B cell (primary cell): ENCODE data around the gene LCN2. TPM values are rescaled to one million over a fixed set of nuclear protein-coding genes. Genes with fewer than 3 reads are reported as not detected.

ENCODE experiments used
- ATAC-seq: fragments of 200-7000 bp; cut with Tn5 transposase; one replicate; pipeline ENCODE4 v1.10.0; 2021; ENCODE audit warnings: low read depth, mild to moderate bottlenecking, moderate number of reproducible peaks, moderate library complexity
- CTCF ChIA-PET: fragments of 350-600 bp; sonication (Branson Sonifier 250); formaldehyde crosslinking; loops from one replicate; lab custom pipeline; 2021; ENCODE audit warnings: antibody characterized with exemption, inconsistent platforms; lab: Charles Lee
- POLR2A ChIA-PET: fragments of 350-600 bp; sonication (Branson Sonifier 250); formaldehyde crosslinking; loops from one replicate; lab custom pipeline; 2021; ENCODE audit warnings: antibody characterized with exemption; lab: Charles Lee
- DNase-seq: peaks from one replicate; pipeline ENCODE4 v3.0.0; 2013
- H2AFZ ChIP-seq: 2 replicates; pipeline ENCODE4 v1.6.1; 2012; ENCODE audit warnings: mild to moderate bottlenecking, low read depth, low read length; ENCODE audit not compliant: insufficient read depth, poor library complexity, severe bottlenecking
- H3K27ac ChIP-seq, 2 donors: 1 replicate in 1 of 2; 2 replicates in 1 of 2; pipeline ENCODE4 v1.5.1; 2012 to 2013; ENCODE audit warnings: low read length in 2 of 2, mild to moderate bottlenecking in 2 of 2, moderate library complexity in 1 of 2
- H3K27me3 ChIP-seq, 4 experiments: fragments of 200-600 bp in 1 of 4; sonication (generic) in 1 of 4; replicated peaks in 1 of 4; 1 replicate in 2 of 4; 2 replicates in 2 of 4; pipeline versions ENCODE4 v1.6.1 to v1.7.0; 2013 to 2016; ENCODE audit warnings: low read length in 3 of 4, mild to moderate bottlenecking in 2 of 4, mixed read lengths in 1 of 4, moderate library complexity in 1 of 4; ENCODE audit not compliant: insufficient read depth in 4 of 4, control insufficient read depth in 3 of 4; ENCODE audit errors: control extremely low read depth in 1 of 4
- H3K36me3 ChIP-seq, 2 experiments: replicated peaks in 1 of 2; 1 replicate in 1 of 2; 2 replicates in 1 of 2; pipeline versions ENCODE4 v1.6.1 to v1.7.1; 2013; ENCODE audit warnings: low read length in 1 of 2; ENCODE audit not compliant: insufficient read depth in 2 of 2, control insufficient read depth in 1 of 2; ENCODE audit errors: control extremely low read depth in 1 of 2, extremely low read depth in 1 of 2
- H3K4me1 ChIP-seq, 2 donors: fragments of 200-600 bp in 1 of 2; sonication (generic) in 1 of 2; 1 replicate in 1 of 2; 2 replicates in 1 of 2; pipeline versions ENCODE4 v1.5.1 to v1.6.1; 2013 to 2017; ENCODE audit warnings: low read length in 2 of 2; ENCODE audit not compliant: control insufficient read depth in 2 of 2, insufficient read depth in 2 of 2
- H3K4me2 ChIP-seq: replicated peaks from 2 replicates; pipeline ENCODE3; 2012; ENCODE audit warnings: mild to moderate bottlenecking, low read depth, low read length; ENCODE audit not compliant: poor library complexity, severe bottlenecking
- H3K4me3 ChIP-seq, 5 experiments: fragments of 200-600 bp in 1 of 5; sonication (generic) in 1 of 5; 1 replicate in 3 of 5; 2 replicates in 2 of 5; pipeline versions ENCODE4 v1.5.1 to v1.7.0; 2011 to 2016; ENCODE audit warnings: low read length in 4 of 5, mild to moderate bottlenecking in 4 of 5, low read depth in 2 of 5, control low read depth in 1 of 5, moderate library complexity in 1 of 5; ENCODE audit not compliant: insufficient read depth in 1 of 5; ENCODE audit errors: control extremely low read depth in 1 of 5, extremely low read depth in 1 of 5
- H3K79me2 ChIP-seq: fragments of 200-600 bp; sonication (generic); one replicate; pipeline ENCODE4 v1.6.0; 2016; ENCODE audit warnings: low read length; ENCODE audit not compliant: control insufficient read depth, insufficient read depth
- H3K9ac ChIP-seq: fragments of 200-600 bp; sonication (generic); 2 replicates; pipeline ENCODE4 v1.6.1; 2017; ENCODE audit warnings: mild to moderate bottlenecking, low read length, moderate library complexity
- H3K9me3 ChIP-seq, 3 donors: one replicate each; pipeline versions ENCODE4 v1.6.1 to v1.7.1; 2013; ENCODE audit warnings: low read length in 2 of 3; ENCODE audit not compliant: control insufficient read depth in 2 of 3, insufficient read depth in 1 of 3; ENCODE audit errors: control extremely low read depth in 1 of 3
- H4K20me1 ChIP-seq: 2 replicates; pipeline ENCODE4 v1.6.0; 2012; ENCODE audit warnings: mild to moderate bottlenecking, low read length; ENCODE audit not compliant: insufficient read depth, control insufficient read depth, poor library complexity, severe bottlenecking
- H3K27ac Mint-ChIP-seq: one replicate; pipeline ENCODE4 v1.8.0; 2021; ENCODE audit warnings: mixed read lengths
- H3K27me3 Mint-ChIP-seq: one replicate; pipeline ENCODE4 v1.8.0; 2021; ENCODE audit warnings: mixed read lengths
- H3K4me1 Mint-ChIP-seq: one replicate; pipeline ENCODE4 v1.8.0; 2021; ENCODE audit warnings: mixed read lengths
- H3K4me3 Mint-ChIP-seq: one replicate; pipeline ENCODE4 v1.8.0; 2021; ENCODE audit warnings: mixed read lengths
- H3K9me3 Mint-ChIP-seq: one replicate; pipeline ENCODE4 v1.8.0; 2022; ENCODE audit warnings: mixed read lengths; ENCODE audit not compliant: insufficient read depth
- CTCF ChIP-seq: fragments of 200-600 bp; IDR thresholded peaks from one replicate; pipeline ENCODE4 v1.8.0; 2022; ENCODE audit warnings: antibody characterized with exemption, mild to moderate bottlenecking
- EZH2 ChIP-seq: IDR thresholded peaks from 2 replicates; pipeline ENCODE4 v1.6.1; 2012; ENCODE audit warnings: borderline replicate concordance, low read depth, mild to moderate bottlenecking, moderate library complexity, low read length; ENCODE audit not compliant: insufficient read depth, poor library complexity, severe bottlenecking
- WGBS: methylation state at CpG from one replicate; pipeline ENCODE4 v1.1.5; 2013; ENCODE audit warnings: missing lambda C conversion rate; ENCODE audit not compliant: insufficient coverage; 5-methylcytosine and 5-hydroxymethylcytosine counted together
- intact Hi-C: fragments of 100-400 bp; cut with micrococcal nuclease; formaldehyde crosslinking; loops from one replicate; pipeline ENCODE4 v1.10.0; 2022
- polyA plus RNA-seq: library from polyadenylated mRNA; depleted of rRNA; stranded (reverse); fragments of >200 nt; gene quantifications from 2 replicates; pipeline ENCODE4 v1.2.3, GENCODE V29; 2012
- total RNA-seq, 2 donors: library from RNA; stranded (reverse); fragments of 120-200 nt in 1 of 2; gene quantifications; 1 replicate in 1 of 2; 2 replicates in 1 of 2; pipeline versions ENCODE4 v1.2.3 to v1.2.4, GENCODE V29; 2013 to 2022

The LCN2 gene
- total and polyA plus RNA-seq, 2 donors (not counting 1 experiment from before 2014, with no cell fraction given), result not detected

DNA sequence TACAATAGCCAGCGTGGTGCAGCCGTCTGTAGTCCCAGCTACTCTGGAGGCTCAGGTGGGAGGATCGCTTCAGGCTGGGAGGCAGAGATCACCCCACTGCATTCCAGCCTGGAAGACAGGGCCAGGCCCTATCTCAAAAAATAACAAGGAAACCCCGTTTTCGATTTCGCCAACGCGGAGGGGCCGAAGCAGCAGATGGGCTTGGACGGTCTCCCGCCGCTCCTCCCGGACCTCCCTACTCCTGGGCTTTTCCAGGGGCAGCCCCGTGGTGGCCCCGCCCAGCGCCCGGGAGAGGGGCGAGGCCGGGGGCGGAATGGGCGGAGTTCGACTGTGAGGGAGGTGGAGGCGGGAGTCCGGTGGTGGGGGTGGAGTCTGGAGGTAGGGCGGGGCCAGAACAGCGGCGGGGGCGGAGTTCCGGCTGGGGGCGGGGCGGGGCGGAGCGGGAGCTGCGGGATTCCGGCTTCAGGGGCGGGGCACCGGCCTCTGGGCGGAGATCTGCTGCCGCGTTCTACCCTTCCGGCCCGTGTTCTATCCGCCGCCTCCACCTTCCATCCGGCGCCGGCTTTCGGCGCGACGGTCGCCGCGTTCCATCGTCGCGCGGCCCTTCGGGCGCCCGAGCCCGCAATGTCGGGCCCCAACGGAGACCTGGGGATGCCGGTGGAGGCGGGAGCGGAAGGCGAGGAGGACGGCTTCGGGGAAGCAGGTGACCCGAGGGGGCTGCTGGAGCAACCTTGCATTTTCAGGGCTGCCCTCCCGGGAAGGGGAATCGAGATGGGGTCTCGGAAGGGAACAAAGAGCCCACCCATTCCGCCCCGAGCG is 10.7 kb downstream of the LCN2 start, which contains the start of gene BBLN:
TSS of gene BBLN (plus strand) at position 482 of the 819 bp plus-strand sequence. CDS start at position 625, 143 bp downstream.
- Histone ChIP-seq H3K27ac (peak within 1 kb of the TSS; percentile 72), H3K9ac (peak within 1 kb of the TSS; percentile 93), H3K4me2 (peak within 1 kb of the TSS; percentile 100), H4K20me1 (no peaks in the 10 kb centered on the region), H3K9me3 (no peaks in the 10 kb centered on the region), H2AFZ (peak within 1 kb of the TSS; percentile 98), H3K4me1 (peaks cover 6 to 17% of the 10 kb centered on the region in 2 donors), H3K4me3 (peak within 1 kb of the TSS; percentile 70 to 99 (median 86)), H3K36me3 (peaks cover 0 to 12% of the 10 kb centered on the region in 2 experiments), H3K79me2 (peaks cover 14% of the 10 kb centered on the region), H3K27me3 (no peaks in the 10 kb centered on the region)
- CTCF ChIA-PET, result interaction anchor here (1.2 kb wide), 1 partner anchor 31 kb away, joined by 3 read pairs; the partner anchor contains the start of gene CIZ1
- under 1% methylated on average over 71 of the region's 77 CpGs for WGBS
- no peak for TF ChIP-seq CTCF
- no peak for TF ChIP-seq EZH2
- Mint-ChIP-seq H3K27ac (peak within 1 kb of the TSS; percentile 87), H3K4me3 (peak within 1 kb of the TSS; percentile 83), H3K4me1 (peaks cover 12% of the 10 kb centered on the region), H3K27me3 (no peaks in the 10 kb centered on the region), H3K9me3 (no peaks in the 10 kb centered on the region)
- peak; percentile 94 for ATAC-seq
- POLR2A ChIA-PET, result interaction anchor here (0.6 to 2.5 kb wide), 5 partner anchors 27 to 1300 kb away, joined by 3 to 11 read pairs (median 4); partner anchors contain the start of gene CIZ1
- DNase-seq, result peak; percentile 92
- intact Hi-C loops, result loop anchor here (1.0 kb wide), 3 partner anchors 31 to 180 kb away; partner anchors contain the start of genes CIZ1 and SLC27A4
